GM12865 (cell line): ENCODE results near the gene TACR1.

Experiments
- DNase-seq: peaks from one replicate; pipeline ENCODE4 v3.0.0; 2010; ENCODE audit warnings: low read depth
- H3K4me3 ChIP-seq: 2 replicates; pipeline ENCODE4 v1.5.1; 2011; ENCODE audit warnings: mild to moderate bottlenecking, low read depth, low read length, control low read depth
- TF ChIP-seq, protein P1 (sequence below): IDR thresholded peaks from 2 replicates; pipeline ENCODE4 v1.5.1; 2011; ENCODE audit warnings: low read length, control low read depth, low read depth, inconsistent platforms; ENCODE audit not compliant: insufficient read depth; ENCODE audit errors: missing control alignments

The TACR1 gene

DNA sequence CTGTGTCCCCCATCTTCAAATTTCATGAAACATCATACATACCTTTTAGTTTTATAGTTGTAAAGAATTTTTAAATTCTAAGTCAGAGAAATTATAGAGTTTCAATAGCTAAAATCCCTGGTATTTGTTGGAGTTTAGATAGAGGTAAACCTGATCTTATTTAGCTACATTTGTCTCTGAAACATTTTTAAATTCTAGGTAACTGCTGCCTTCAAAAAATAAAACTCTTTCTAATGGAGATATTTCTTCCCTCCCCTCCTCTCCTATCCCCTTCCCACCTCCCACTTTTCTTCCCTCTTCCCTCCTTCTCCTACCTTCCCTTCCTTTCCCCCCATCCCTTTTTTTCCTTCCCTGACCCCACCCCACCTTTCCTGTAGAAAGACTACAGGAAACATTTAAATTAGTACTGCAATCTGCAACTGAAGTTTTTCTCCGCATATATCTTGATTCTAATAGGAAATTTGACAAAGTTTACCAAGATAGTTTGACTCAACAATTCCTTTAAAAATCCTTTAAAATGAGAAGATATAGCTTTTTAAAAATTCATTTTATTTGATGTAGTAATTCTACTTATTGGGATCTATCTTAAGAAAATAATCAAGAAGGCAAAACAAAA is 4.1 kb downstream of the TACR1 start:
- H3K4me3 ChIP-seq = no peak overlapping the region
- TF ChIP-seq, protein P1, sequence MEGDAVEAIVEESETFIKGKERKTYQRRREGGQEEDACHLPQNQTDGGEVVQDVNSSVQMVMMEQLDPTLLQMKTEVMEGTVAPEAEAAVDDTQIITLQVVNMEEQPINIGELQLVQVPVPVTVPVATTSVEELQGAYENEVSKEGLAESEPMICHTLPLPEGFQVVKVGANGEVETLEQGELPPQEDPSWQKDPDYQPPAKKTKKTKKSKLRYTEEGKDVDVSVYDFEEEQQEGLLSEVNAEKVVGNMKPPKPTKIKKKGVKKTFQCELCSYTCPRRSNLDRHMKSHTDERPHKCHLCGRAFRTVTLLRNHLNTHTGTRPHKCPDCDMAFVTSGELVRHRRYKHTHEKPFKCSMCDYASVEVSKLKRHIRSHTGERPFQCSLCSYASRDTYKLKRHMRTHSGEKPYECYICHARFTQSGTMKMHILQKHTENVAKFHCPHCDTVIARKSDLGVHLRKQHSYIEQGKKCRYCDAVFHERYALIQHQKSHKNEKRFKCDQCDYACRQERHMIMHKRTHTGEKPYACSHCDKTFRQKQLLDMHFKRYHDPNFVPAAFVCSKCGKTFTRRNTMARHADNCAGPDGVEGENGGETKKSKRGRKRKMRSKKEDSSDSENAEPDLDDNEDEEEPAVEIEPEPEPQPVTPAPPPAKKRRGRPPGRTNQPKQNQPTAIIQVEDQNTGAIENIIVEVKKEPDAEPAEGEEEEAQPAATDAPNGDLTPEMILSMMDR = no peak
- DNase-seq = no peak

DNA sequence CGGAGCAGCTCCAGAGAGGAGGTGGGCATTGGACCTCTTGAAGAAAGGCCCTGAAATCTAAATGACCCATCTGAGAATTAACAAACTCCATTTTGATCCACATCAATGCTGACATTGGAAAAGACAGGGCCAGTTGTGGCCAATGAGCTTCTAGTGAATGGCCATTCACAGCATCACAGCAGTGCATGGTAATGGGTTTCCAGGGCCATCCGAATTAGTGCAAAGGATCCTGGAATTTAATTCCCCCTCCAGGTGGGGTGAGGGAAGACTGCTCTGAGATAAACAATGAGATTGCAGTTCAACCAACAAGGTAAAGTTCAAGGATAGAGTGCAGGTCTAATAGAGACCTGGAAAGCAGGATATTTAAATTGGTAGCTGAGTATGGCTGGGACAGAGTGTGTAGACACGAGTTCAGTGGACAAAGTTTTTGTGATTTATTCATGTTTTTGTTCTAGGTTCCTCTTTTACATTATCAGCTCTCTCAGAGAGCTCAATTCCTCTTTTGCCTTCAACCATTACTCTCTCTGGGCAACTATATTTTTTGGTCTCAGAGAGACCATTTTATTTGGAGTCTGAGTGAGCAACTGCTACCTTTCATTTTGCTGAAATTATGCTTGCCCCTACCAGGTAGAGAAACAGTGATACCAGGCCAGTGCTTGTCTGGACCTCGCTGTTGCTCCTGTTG is 5.0 kb downstream of the TACR1 start:
- DNase-seq = no peak
- TF ChIP-seq, protein P1 = no peak
- no peak overlapping the region for H3K4me3 ChIP-seq

DNA sequence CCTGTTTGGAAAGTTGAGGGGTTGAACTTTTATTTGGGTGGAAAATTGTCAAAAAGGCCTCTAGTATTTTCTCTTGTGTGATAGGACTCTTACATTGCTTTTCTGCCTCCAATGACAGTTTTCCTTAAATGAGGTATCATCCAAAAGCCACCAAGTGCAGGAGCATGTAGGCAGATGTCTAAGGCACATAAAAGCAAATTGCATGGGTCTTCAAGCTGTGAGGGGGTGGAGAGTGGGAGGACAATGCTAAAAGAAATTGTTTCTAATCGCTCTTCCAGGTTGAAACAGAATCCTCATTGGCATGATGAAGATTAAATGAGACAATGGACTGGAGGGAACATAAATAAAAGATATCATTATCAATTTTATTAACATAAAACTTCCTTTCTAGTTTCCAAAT is 6.8 kb downstream of the TACR1 start:
- no peak overlapping the region for H3K4me3 ChIP-seq
- TF ChIP-seq, protein P1 = no peak
- no peak for DNase-seq

DNA sequence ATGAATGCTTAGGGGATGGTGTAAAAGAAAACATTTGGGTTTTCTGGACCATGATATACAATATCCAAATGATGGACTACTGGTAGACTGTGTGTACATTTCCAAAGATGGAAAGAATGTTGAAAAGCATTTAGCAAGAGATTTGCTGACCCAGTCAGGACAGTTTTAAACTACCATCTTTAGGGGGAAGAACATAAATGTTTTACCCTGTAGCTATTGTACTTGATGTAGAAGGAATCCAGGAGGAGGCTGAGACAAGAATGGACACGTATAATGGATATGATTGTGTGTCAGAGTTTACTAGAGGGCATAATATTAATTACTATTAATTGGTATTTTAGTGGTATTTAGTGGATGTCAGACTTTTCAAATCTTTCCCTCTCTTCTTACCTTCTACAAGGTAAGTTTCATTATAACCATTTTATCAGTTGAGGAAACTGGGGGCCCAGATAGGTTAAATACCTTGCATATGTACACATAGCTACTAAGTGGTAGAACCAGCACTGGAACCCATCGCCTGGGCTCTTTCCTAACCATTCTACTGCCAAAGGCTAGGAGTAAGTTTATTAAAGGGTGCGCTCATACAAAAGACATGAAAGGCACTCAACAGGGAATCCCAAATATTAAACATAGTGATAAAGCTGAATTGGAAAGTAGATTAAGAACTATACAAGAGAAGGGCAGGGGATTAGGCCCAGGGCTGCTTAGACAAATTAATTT is 8.9 kb downstream of the TACR1 start:
- TF ChIP-seq, protein P1 = no peak
- DNase-seq = no peak
- no peak overlapping the region for H3K4me3 ChIP-seq

DNA sequence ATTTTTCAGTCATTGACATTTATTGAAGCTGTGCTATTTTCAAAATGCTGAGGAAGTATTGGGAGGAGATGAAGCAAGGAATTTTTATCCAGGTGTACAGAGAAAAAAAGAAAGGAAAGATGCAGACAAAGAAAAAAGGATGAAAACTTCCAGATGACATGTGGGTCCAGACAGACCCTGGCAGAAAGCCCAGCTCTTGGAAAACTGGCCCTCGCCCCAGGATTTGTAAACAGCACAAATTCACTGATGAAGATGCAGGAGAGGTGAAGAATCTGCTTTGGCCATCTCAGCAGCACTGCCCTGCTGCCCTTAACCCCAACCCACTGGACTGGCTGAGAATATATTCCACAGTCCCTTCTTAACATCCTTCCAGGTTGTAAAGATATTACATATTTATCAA is 12.5 kb downstream of the TACR1 start:
- DNase-seq = no peak
- TF ChIP-seq, protein P1 = no peak

DNA sequence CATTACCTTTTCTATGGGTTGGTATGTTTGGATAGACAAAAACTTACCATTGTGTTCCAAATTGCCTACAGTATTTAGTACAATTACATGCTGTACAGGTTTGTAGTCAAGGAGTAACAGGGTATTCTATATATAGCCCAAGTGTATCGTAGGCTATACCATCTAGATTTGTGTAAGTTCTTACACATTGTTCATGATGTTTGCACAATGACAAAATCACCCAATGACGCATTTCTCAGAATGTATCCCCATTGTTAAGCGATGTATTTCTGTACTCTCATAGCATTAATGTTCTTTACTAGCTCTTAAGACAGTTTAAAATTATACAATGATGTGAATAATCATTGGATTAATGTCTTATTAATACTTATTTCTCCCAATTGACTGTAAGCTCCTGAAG is 16.7 kb downstream of the TACR1 start:
- no peak for DNase-seq
- TF ChIP-seq, protein P1 = no peak

More for the DNA sequence above, 12.5 kb downstream of the TACR1 start:
- no peak overlapping the region for H3K4me3 ChIP-seq

More for the DNA sequence above, 16.7 kb downstream of the TACR1 start:
- no peak overlapping the region for H3K4me3 ChIP-seq
